Upper lobe of left lung (tissue), 4 donors: Measurements from ENCODE around the gene PIK3IP1.

Experiments used
- EP300 ChIP-seq, 4 donors: sonication (generic); formaldehyde crosslinking; IDR thresholded peaks; one replicate each; pipeline ENCODE4 v1.5.1; 2017; ENCODE audit warnings: antibody characterized with exemption in 4 of 4, control low read depth in 2 of 4
- POLR2A ChIP-seq, 4 donors: fragments of 450-650 bp; IDR thresholded peaks; one replicate each; pipeline ENCODE4 v1.5.1; 2016 to 2017; ENCODE audit warnings: antibody characterized with exemption in 4 of 4, mild to moderate bottlenecking in 2 of 4
- POLR2AphosphoS5 ChIP-seq, 2 donors: sonication (generic); formaldehyde crosslinking; IDR thresholded peaks; one replicate each; pipeline ENCODE4 v1.5.1; 2017; ENCODE audit warnings: antibody characterized with exemption in 2 of 2
- TF ChIP-seq, protein P1 (sequence below), 6 experiments: fragments of 450-650 bp in 4 of 6; fragments of 200-600 bp in 2 of 6; sonication (generic) in 2 of 6; IDR thresholded peaks; one replicate each; pipeline ENCODE4 v1.5.1; 2016 to 2019; ENCODE audit warnings: antibody characterized with exemption in 6 of 6

DNA sequence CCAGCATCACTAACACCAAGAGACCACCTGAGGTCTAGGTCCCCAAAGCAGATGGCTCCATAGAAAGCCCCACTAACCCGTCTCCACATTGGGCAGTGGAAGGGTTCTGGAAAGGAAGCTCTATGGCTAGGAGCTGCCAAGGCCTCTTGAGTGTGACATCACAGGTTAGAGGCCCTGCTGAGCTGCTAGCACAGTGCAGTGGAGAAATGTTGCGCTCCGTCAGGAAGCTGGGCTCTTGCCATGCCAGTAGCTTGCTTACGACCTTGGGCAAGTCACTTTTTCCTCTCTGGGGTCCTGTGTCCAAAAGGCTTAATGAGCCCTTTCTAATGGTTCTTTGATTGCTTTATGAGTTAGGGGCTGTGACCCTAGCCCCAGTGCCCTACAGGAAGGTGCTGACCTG is 10.6 kb downstream of the PIK3IP1 start:
- TF ChIP-seq, protein P1, sequence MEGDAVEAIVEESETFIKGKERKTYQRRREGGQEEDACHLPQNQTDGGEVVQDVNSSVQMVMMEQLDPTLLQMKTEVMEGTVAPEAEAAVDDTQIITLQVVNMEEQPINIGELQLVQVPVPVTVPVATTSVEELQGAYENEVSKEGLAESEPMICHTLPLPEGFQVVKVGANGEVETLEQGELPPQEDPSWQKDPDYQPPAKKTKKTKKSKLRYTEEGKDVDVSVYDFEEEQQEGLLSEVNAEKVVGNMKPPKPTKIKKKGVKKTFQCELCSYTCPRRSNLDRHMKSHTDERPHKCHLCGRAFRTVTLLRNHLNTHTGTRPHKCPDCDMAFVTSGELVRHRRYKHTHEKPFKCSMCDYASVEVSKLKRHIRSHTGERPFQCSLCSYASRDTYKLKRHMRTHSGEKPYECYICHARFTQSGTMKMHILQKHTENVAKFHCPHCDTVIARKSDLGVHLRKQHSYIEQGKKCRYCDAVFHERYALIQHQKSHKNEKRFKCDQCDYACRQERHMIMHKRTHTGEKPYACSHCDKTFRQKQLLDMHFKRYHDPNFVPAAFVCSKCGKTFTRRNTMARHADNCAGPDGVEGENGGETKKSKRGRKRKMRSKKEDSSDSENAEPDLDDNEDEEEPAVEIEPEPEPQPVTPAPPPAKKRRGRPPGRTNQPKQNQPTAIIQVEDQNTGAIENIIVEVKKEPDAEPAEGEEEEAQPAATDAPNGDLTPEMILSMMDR (IDR thresholded peaks at IDR 0.05): no peak
- TF ChIP-seq POLR2A (IDR thresholded peaks at IDR 0.05): no peak
- TF ChIP-seq POLR2AphosphoS5 (IDR thresholded peaks at IDR 0.05): no peak
- no peak for TF ChIP-seq EP300 (IDR thresholded peaks at IDR 0.05)
